Nephron progenitor cell (in vitro differentiated cells): ENCODE data around the gene ANO10.
"Not testable (repeated sequence)": the region's sequence is repeated elsewhere in the genome, so short reads cannot be mapped to it uniquely, and the experiment has no call there.

Source experiments
- DNase-seq: peaks from one replicate; pipeline ENCODE4 v3.0.0; 2021
- H3K27ac Mint-ChIP-seq: 2 replicates; pipeline ENCODE4 v1.8.0; 2021; ENCODE audit warnings: mild to moderate bottlenecking, moderate library complexity, mixed read lengths
- H3K27me3 Mint-ChIP-seq: 2 replicates; pipeline ENCODE4 v1.8.0; 2021; ENCODE audit warnings: mild to moderate bottlenecking, low read depth, mixed read lengths; ENCODE audit not compliant: poor library complexity
- H3K36me3 Mint-ChIP-seq: 2 replicates; pipeline ENCODE4 v1.8.0; 2021; ENCODE audit warnings: low read depth, mixed read lengths
- H3K4me1 Mint-ChIP-seq: 2 replicates; pipeline ENCODE4 v1.8.0; 2021; ENCODE audit warnings: mixed read lengths
- H3K4me3 Mint-ChIP-seq: 2 replicates; pipeline ENCODE4 v1.8.0; 2021; ENCODE audit warnings: mild to moderate bottlenecking, moderate library complexity, mixed read lengths
- H3K9me3 Mint-ChIP-seq: 2 replicates; pipeline ENCODE4 v1.8.0; 2021; ENCODE audit warnings: mild to moderate bottlenecking, moderate library complexity, mixed read lengths
- CTCF ChIP-seq: fragments of 200-600 bp; sonication (generic); IDR thresholded peaks from 2 replicates; pipeline ENCODE4 v1.5.0; 2021; ENCODE audit warnings: antibody characterized with exemption

Gene ANO10

DNA sequence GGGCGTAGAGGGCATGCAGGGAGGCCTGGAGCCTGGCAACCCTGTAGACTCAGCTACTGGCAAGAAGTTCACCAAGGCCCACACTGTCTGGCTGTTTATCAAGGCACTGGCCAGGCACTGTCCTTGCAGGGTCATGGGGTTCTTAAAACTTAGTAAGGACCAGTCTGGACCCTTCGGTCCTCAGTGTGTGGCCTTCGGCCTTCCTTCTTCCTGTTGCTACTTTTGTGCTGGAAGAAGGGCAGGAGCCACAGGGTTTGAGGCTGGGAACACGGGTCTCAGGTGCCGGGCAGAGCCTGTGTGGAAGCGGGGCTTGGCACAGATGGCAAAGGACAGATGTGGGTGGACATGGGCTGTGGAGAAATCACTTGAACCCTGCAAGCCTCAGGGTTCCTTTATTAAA lies 258.9 kb downstream of the ANO10 start:
- peaks cover 2% of the 10 kb centered on the region for H3K9me3 Mint-ChIP-seq
- no peak overlapping the region for H3K4me3 Mint-ChIP-seq
- H3K4me1 Mint-ChIP-seq: peaks cover 6% of the 10 kb centered on the region
- H3K27me3 Mint-ChIP-seq: no peaks in the 10 kb centered on the region
- no peak for DNase-seq
- H3K36me3 Mint-ChIP-seq: no peaks in the 10 kb centered on the region
- peak overlapping the region; percentile 91 for H3K27ac Mint-ChIP-seq
- no peak for TF ChIP-seq CTCF

GRCh38 chr3:43362183-43362582 lies 259.6 kb downstream of the ANO10 start:
- H3K27ac Mint-ChIP-seq: no peak overlapping the region
- H3K9me3 Mint-ChIP-seq: peaks cover 10% of the 10 kb centered on the region
- no peaks in the 10 kb centered on the region for H3K27me3 Mint-ChIP-seq
- peaks cover 5% of the 10 kb centered on the region for H3K36me3 Mint-ChIP-seq
- no peak for DNase-seq
- H3K4me1 Mint-ChIP-seq: peaks cover 6% of the 10 kb centered on the region
- no peak overlapping the region for H3K4me3 Mint-ChIP-seq
- no peak for TF ChIP-seq CTCF

GRCh38 chr3:43361077-43361476 lies 260.7 kb downstream of the ANO10 start:
- no peak for TF ChIP-seq CTCF
- Mint-ChIP-seq H3K27ac (no peak overlapping the region), H3K9me3 (peaks cover 21% of the 10 kb centered on the region)

GRCh38 chr3:43356033-43356432 lies 265.8 kb downstream of the ANO10 start:
- H3K4me1 Mint-ChIP-seq, H3K27me3 Mint-ChIP-seq, DNase-seq, H3K4me3 Mint-ChIP-seq, H3K27ac Mint-ChIP-seq: not testable (repeated sequence)
- H3K9me3 Mint-ChIP-seq: peaks cover 64% of the 10 kb centered on the region
- H3K36me3 Mint-ChIP-seq: peaks cover 57% of the 10 kb centered on the region

More at GRCh38 chr3:43361077-43361476, 260.7 kb downstream of the ANO10 start:
- no peaks in the 10 kb centered on the region for H3K27me3 Mint-ChIP-seq
- no peak for DNase-seq
- no peak overlapping the region for H3K4me3 Mint-ChIP-seq
- peaks cover 6% of the 10 kb centered on the region for H3K36me3 Mint-ChIP-seq
- peaks cover 6% of the 10 kb centered on the region for H3K4me1 Mint-ChIP-seq

GRCh38 chr3:43353923-43354670 lies 267.7 kb downstream of the ANO10 start:
- peaks cover 64% of the 10 kb centered on the region for H3K9me3 Mint-ChIP-seq
- peaks cover 71% of the 10 kb centered on the region for H3K36me3 Mint-ChIP-seq
- H3K4me3 Mint-ChIP-seq: no peak overlapping the region
- H3K27me3 Mint-ChIP-seq: peaks cover 4% of the 10 kb centered on the region
- no peak for TF ChIP-seq CTCF
- H3K4me1 Mint-ChIP-seq: no peaks in the 10 kb centered on the region
- DNase-seq: no peak
- no peak overlapping the region for H3K27ac Mint-ChIP-seq

- no peak overlapping the region for H3K4me3 Mint-ChIP-seq
- peaks cover 64% of the 10 kb centered on the region for H3K9me3 Mint-ChIP-seq
- no peaks in the 10 kb centered on the region for H3K4me1 Mint-ChIP-seq
- H3K27ac Mint-ChIP-seq: no peak overlapping the region
- TF ChIP-seq CTCF: no peak
- peaks cover 79% of the 10 kb centered on the region for H3K36me3 Mint-ChIP-seq
- peaks cover 4% of the 10 kb centered on the region for H3K27me3 Mint-ChIP-seq
- no peak for DNase-seq
Measured at GRCh38 chr3:43353393-43353792, 268.4 kb downstream of the ANO10 start.
